Fibroblast of lung (primary cell): Measurements from ENCODE around the gene ITPR3.

Experiments used
- EZH2 ChIP-seq: IDR thresholded peaks from 2 replicates; pipeline ENCODE4 v1.5.1; 2012; ENCODE audit warnings: low read length, control low read depth, mild to moderate bottlenecking; ENCODE audit errors: missing control alignments
- TF ChIP-seq, protein P1 (sequence below), 2 donors: IDR thresholded peaks in 1 of 2; conservative IDR thresholded peaks in 1 of 2; 1 replicate in 1 of 2; 2 replicates in 1 of 2; pipeline ENCODE4 v1.5.1; 2011 to 2012; ENCODE audit warnings: low read length in 2 of 2, control low read depth in 1 of 2, inconsistent platforms in 1 of 2, low read depth in 1 of 2, mild to moderate bottlenecking in 1 of 2

DNA sequence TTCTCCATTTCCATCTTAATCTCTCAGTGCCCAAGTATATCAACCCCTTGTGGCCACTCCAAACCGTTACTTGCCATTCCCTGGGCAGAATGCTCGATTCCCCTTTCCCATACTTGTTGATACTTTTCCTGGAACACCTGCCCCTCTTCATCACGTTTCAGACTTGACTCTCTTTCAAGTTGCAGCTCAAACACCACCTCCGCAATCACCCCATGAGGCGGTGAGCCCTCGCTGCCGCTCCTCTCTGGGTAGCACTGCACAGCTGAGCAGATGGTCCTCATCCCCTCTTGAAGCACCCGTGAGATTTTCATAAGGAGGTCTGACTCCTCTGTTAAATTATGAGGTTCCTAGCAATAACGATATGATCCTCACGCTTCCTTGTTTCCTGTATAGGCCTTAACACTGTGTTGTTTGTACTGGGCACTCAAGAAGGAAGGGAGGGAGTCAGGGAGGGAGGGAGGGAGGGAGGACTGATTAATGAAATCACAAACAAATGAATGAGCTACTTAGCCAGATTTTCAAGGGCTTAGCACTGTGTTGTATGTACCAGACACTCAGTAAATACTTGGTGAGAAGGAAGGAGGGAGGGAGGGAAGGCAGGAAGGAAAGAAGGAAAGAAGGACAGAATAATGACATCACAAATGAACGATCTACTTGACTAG, 98.3 kb downstream of the ITPR3 start:
- TF ChIP-seq, protein P1, sequence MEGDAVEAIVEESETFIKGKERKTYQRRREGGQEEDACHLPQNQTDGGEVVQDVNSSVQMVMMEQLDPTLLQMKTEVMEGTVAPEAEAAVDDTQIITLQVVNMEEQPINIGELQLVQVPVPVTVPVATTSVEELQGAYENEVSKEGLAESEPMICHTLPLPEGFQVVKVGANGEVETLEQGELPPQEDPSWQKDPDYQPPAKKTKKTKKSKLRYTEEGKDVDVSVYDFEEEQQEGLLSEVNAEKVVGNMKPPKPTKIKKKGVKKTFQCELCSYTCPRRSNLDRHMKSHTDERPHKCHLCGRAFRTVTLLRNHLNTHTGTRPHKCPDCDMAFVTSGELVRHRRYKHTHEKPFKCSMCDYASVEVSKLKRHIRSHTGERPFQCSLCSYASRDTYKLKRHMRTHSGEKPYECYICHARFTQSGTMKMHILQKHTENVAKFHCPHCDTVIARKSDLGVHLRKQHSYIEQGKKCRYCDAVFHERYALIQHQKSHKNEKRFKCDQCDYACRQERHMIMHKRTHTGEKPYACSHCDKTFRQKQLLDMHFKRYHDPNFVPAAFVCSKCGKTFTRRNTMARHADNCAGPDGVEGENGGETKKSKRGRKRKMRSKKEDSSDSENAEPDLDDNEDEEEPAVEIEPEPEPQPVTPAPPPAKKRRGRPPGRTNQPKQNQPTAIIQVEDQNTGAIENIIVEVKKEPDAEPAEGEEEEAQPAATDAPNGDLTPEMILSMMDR (conservative IDR thresholded peaks at IDR 0.05 in 1 of 2, IDR thresholded peaks at IDR 0.05 in 1 of 2; ENCODE audit: low read depth in 1 of 2, low read length in 2 of 2): no peak
- TF ChIP-seq EZH2: no peak
